HG03064 (cell line): Measurements from ENCODE around the gene DBNDD2.

Experiments used
- ATAC-seq: cut with Tn5 transposase; IDR thresholded peaks from one replicate; pipeline ENCODE4 v1.9.1; 2021; ENCODE audit warnings: low read depth; ENCODE audit not compliant: unreplicated experiment

The DBNDD2 gene

GRCh38 chr20:45445805-45446562, 37.9 kb downstream of the DBNDD2 start:
- no peak for ATAC-seq

- no peak for ATAC-seq
These were observed 40.2 kb downstream of the DBNDD2 start for GRCh38 chr20:45448270-45448669.

GRCh38 chr20:45449528-45449927, 41.4 kb downstream of the DBNDD2 start:
- no peak for ATAC-seq

- no peak for ATAC-seq
These were observed 42.2 kb downstream of the DBNDD2 start for GRCh38 chr20:45450097-45450818.

- ATAC-seq = no peak
These were observed 44.1 kb downstream of the DBNDD2 start for GRCh38 chr20:45452238-45452637.

- no peak for ATAC-seq
These were observed 44.9 kb downstream of the DBNDD2 start for GRCh38 chr20:45452772-45453691.

- ATAC-seq = no peak
These were observed 48.5 kb downstream of the DBNDD2 start for GRCh38 chr20:45456632-45457031.

GRCh38 chr20:45459606-45460005, 51.5 kb downstream of the DBNDD2 start:
- ATAC-seq = no peak
